SH-SY5Y (cell line): ENCODE measurements around the gene FANCC.

Source experiments
- GATA2 ChIP-seq: IDR thresholded peaks from 2 replicates; pipeline ENCODE4 v1.6.1; 2011; ENCODE audit warnings: mild to moderate bottlenecking, low read depth, low read length
- GATA3 ChIP-seq: IDR thresholded peaks from 2 replicates; pipeline ENCODE4 v1.6.1; 2011; ENCODE audit warnings: low read depth, mild to moderate bottlenecking, low read length, moderate library complexity

DNA sequence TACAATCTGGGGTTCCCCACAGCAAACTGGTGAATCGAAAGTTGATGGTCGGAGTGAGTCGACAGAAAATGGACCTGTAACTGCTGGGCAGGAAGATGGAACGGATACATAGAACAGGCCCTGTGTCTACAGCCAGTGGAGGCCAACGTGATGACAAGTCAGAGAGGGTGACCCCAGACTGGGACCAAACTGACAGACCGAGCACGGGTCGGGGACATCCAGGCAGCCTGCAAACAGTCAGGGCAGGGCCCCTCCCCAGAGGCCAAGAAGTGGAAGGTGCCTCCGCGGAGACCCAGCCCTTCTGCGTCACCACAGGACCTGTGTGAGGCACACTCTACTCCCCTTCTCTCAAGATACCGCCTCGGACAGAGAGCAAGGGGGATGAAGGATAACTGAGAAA, 25.1 kb upstream of the FANCC start:
- TF ChIP-seq GATA2 = no peak
- TF ChIP-seq GATA3 = no peak
